Measurements from ENCODE around the gene C6orf120.
"Not testable (repeated sequence)": the region's sequence is repeated elsewhere in the genome, so short reads cannot be mapped to it uniquely, and the experiment has no call there.

C6orf120 gene

GRCh38 chr6:169677096-169677495 is 24.8 kb upstream of the C6orf120 start:
- no peak overlapping the region for H3K27ac ChIP-seq
- peaks cover 38% of the 10 kb centered on the region for H3K36me3 ChIP-seq
- H3K4me3 ChIP-seq = no peak overlapping the region
- no peaks in the 10 kb centered on the region for H4K20me1 ChIP-seq
- H3K4me1 ChIP-seq = no peaks in the 10 kb centered on the region
- no peak for TF ChIP-seq Cebpa-rat (IDR thresholded peaks at IDR 0.05)
- H3K9ac ChIP-seq = no peak overlapping the region
- H3K9me3 ChIP-seq = peaks cover 10% of the 10 kb centered on the region
- H3K27me3 ChIP-seq = no peaks in the 10 kb centered on the region
- no peak overlapping the region for H3K4me2 ChIP-seq

- H4K20me1 ChIP-seq = no peaks in the 10 kb centered on the region
- no peak overlapping the region for H3K9ac ChIP-seq
- peaks cover 42% of the 10 kb centered on the region for H3K36me3 ChIP-seq
- H3K4me3 ChIP-seq = no peak overlapping the region
- no peak overlapping the region for H3K27ac ChIP-seq
- no peaks in the 10 kb centered on the region for H3K4me1 ChIP-seq
- no peak for TF ChIP-seq Cebpa-rat (IDR thresholded peaks at IDR 0.05)
- H3K27me3 ChIP-seq = no peaks in the 10 kb centered on the region
- peaks cover 10% of the 10 kb centered on the region for H3K9me3 ChIP-seq
- no peak overlapping the region for H3K4me2 ChIP-seq
These were observed 23.6 kb upstream of the C6orf120 start for GRCh38 chr6:169678342-169678741.

- H3K27ac ChIP-seq = no peak overlapping the region
- peaks cover 62% of the 10 kb centered on the region for H3K36me3 ChIP-seq
- H3K27me3 ChIP-seq = no peaks in the 10 kb centered on the region
- TF ChIP-seq Cebpa-rat (IDR thresholded peaks at IDR 0.05) = no peak
- peaks cover 48% of the 10 kb centered on the region for H3K9me3 ChIP-seq
- no peaks in the 10 kb centered on the region for H3K4me1 ChIP-seq
- no peaks in the 10 kb centered on the region; the same call in 1 of the 2 replicates for H4K20me1 ChIP-seq
- H3K4me3 ChIP-seq = no peak overlapping the region
- H3K9ac ChIP-seq = no peak overlapping the region
- H3K4me2 ChIP-seq = no peak overlapping the region
These were observed 17.9 kb upstream of the C6orf120 start for GRCh38 chr6:169684056-169684455.

- peaks cover 65% of the 10 kb centered on the region for H3K9me3 ChIP-seq
- H3K9ac ChIP-seq = no peak overlapping the region
- H4K20me1 ChIP-seq = no peaks in the 10 kb centered on the region; the same call in 1 of the 2 replicates
- H3K4me2 ChIP-seq = no peak overlapping the region
- no peak overlapping the region for H3K4me3 ChIP-seq
- no peak overlapping the region for H3K27ac ChIP-seq
- H3K4me1 ChIP-seq = no peaks in the 10 kb centered on the region
- no peaks in the 10 kb centered on the region for H3K27me3 ChIP-seq
- TF ChIP-seq Cebpa-rat (IDR thresholded peaks at IDR 0.05) = no peak
- peaks cover 74% of the 10 kb centered on the region for H3K36me3 ChIP-seq
These were observed 16.1 kb upstream of the C6orf120 start for GRCh38 chr6:169685860-169686259.

GRCh38 chr6:169689287-169689686 is 12.6 kb upstream of the C6orf120 start:
- no peak for TF ChIP-seq Cebpa-rat (IDR thresholded peaks at IDR 0.05)
- H3K4me1 ChIP-seq = no peaks in the 10 kb centered on the region
- no peak overlapping the region for H3K4me3 ChIP-seq
- no peaks in the 10 kb centered on the region for H4K20me1 ChIP-seq
- no peaks in the 10 kb centered on the region for H3K27me3 ChIP-seq
- peaks cover 75% of the 10 kb centered on the region for H3K9me3 ChIP-seq
- H3K36me3 ChIP-seq = peaks cover 62% of the 10 kb centered on the region
- H3K9ac ChIP-seq = no peak overlapping the region
- no peak overlapping the region for H3K27ac ChIP-seq
- no peak overlapping the region for H3K4me2 ChIP-seq

- H4K20me1 ChIP-seq = no peaks in the 10 kb centered on the region
- no peak for TF ChIP-seq Cebpa-rat (IDR thresholded peaks at IDR 0.05)
- H3K4me3 ChIP-seq = no peak overlapping the region
- H3K9ac ChIP-seq = no peak overlapping the region
- H3K36me3 ChIP-seq = peaks cover 57% of the 10 kb centered on the region
- H3K4me2 ChIP-seq = no peak overlapping the region
- H3K9me3 ChIP-seq = peaks cover 74% of the 10 kb centered on the region
- no peaks in the 10 kb centered on the region for H3K4me1 ChIP-seq
- H3K27ac ChIP-seq = no peak overlapping the region
- no peaks in the 10 kb centered on the region for H3K27me3 ChIP-seq
These were observed 10.7 kb upstream of the C6orf120 start for GRCh38 chr6:169691260-169691659.

- no peak overlapping the region for H3K4me3 ChIP-seq
- H3K27ac ChIP-seq = no peak overlapping the region
- peaks cover 78% of the 10 kb centered on the region for H3K9me3 ChIP-seq
- no peaks in the 10 kb centered on the region for H4K20me1 ChIP-seq
- no peak for TF ChIP-seq Cebpa-rat (IDR thresholded peaks at IDR 0.05)
- peaks cover 60% of the 10 kb centered on the region for H3K36me3 ChIP-seq
- no peak overlapping the region for H3K4me2 ChIP-seq
- H3K9ac ChIP-seq = no peak overlapping the region
- H3K4me1 ChIP-seq = no peaks in the 10 kb centered on the region
- H3K27me3 ChIP-seq = no peaks in the 10 kb centered on the region
These were observed 9.4 kb upstream of the C6orf120 start for GRCh38 chr6:169692516-169692915.

GRCh38 chr6:169695131-169695530 is 6.8 kb upstream of the C6orf120 start:
- no peak for TF ChIP-seq Cebpa-rat (IDR thresholded peaks at IDR 0.05)
- H3K4me1 ChIP-seq = peaks cover 4% of the 10 kb centered on the region
- H3K27me3 ChIP-seq = no peaks in the 10 kb centered on the region
- H3K4me2 ChIP-seq = no peak overlapping the region
- H3K9me3 ChIP-seq = peaks cover 62% of the 10 kb centered on the region
- H3K4me3 ChIP-seq = no peak overlapping the region
- peaks cover 9% of the 10 kb centered on the region; the same call in 1 of the 2 replicates for H4K20me1 ChIP-seq
- no peak overlapping the region for H3K27ac ChIP-seq
- peaks cover 50% of the 10 kb centered on the region for H3K36me3 ChIP-seq
- no peak overlapping the region for H3K9ac ChIP-seq

GRCh38 chr6:169697115-169697514 is 4.8 kb upstream of the C6orf120 start:
- not testable (repeated sequence) for H3K9ac ChIP-seq, H3K27ac ChIP-seq, H3K4me2 ChIP-seq, H3K27me3 ChIP-seq, H3K4me3 ChIP-seq
- Histone ChIP-seq H3K4me1 (peaks cover 15% of the 10 kb centered on the region), H3K36me3 (peaks cover 41% of the 10 kb centered on the region), H4K20me1 (peaks cover 15% of the 10 kb centered on the region; the same call in 1 of the 2 replicates), H3K9me3 (peaks cover 51% of the 10 kb centered on the region)

GRCh38 chr6:169700296-169700695 is 1.6 kb upstream of the C6orf120 start:
- peaks cover 36% of the 10 kb centered on the region for H3K36me3 ChIP-seq
- no peak overlapping the region for H3K27ac ChIP-seq
- H3K9ac ChIP-seq = peak overlapping the region; percentile 95; the same call in 1 of the 2 replicates
- peak overlapping the region; percentile 90 for H3K4me2 ChIP-seq
- no peak for TF ChIP-seq Cebpa-rat (IDR thresholded peaks at IDR 0.05)
- H3K27me3 ChIP-seq = no peaks in the 10 kb centered on the region
- H3K4me3 ChIP-seq = peak overlapping the region; percentile 92; the same call in 1 of the 2 replicates
- peaks cover 43% of the 10 kb centered on the region for H4K20me1 ChIP-seq
- peaks cover 39% of the 10 kb centered on the region for H3K4me1 ChIP-seq
- H3K9me3 ChIP-seq = peaks cover 25% of the 10 kb centered on the region
